Neural progenitor cell (in vitro differentiated cells): Measurements from ENCODE around the gene NIN. TPM values are rescaled to one million over a fixed set of nuclear protein-coding genes. Genes with fewer than 3 reads are reported as not detected.

Source experiments
- DNase-seq: peaks from one replicate; pipeline ENCODE4 v3.0.0-alpha.2; 2016; ENCODE audit warnings: low spot score
- H2AFZ ChIP-seq: fragments of 200-600 bp; sonication (generic); replicated peaks from 2 replicates; pipeline ENCODE4 v1.6.1; 2016; ENCODE audit warnings: antibody characterized with exemption
- H3F3A ChIP-seq: fragments of 200-600 bp; sonication (generic); 2 replicates; pipeline ENCODE4 v1.6.1; 2016; ENCODE audit warnings: antibody characterized with exemption, low read depth
- H3K27ac ChIP-seq: fragments of 200-600 bp; sonication (generic); 2 replicates; pipeline ENCODE4 v1.5.1; 2016; ENCODE audit warnings: mild to moderate bottlenecking
- H3K27me3 ChIP-seq: fragments of 200-600 bp; sonication (generic); 2 replicates; pipeline ENCODE4 v1.6.1; 2016; ENCODE audit warnings: mild to moderate bottlenecking, moderate library complexity
- H3K36me3 ChIP-seq: fragments of 200-600 bp; sonication (generic); 2 replicates; pipeline ENCODE4 v1.5.1; 2016
- H3K4me1 ChIP-seq: fragments of 200-600 bp; sonication (generic); 2 replicates; pipeline ENCODE4 v1.6.1; 2016; ENCODE audit warnings: mixed run types
- H3K4me2 ChIP-seq: fragments of 200-600 bp; sonication (generic); 2 replicates; pipeline ENCODE4 v1.6.1; 2016
- H3K4me3 ChIP-seq: fragments of 200-600 bp; sonication (generic); 2 replicates; pipeline ENCODE4 v1.5.1; 2016
- H3K79me2 ChIP-seq: fragments of 200-600 bp; sonication (generic); 2 replicates; pipeline ENCODE4 v1.6.1; 2016; ENCODE audit warnings: low read depth
- H3K9ac ChIP-seq: fragments of 200-600 bp; sonication (generic); 2 replicates; pipeline ENCODE4 v1.6.1; 2016
- H3K9me3 ChIP-seq: fragments of 200-600 bp; sonication (generic); 2 replicates; pipeline ENCODE4 v1.5.1; 2016; ENCODE audit warnings: low read depth
- H4K20me1 ChIP-seq: fragments of 200-600 bp; sonication (generic); 2 replicates; pipeline ENCODE4 v1.6.1; 2016; ENCODE audit warnings: low read depth
- H3K27ac Mint-ChIP-seq: 3 replicates; pipeline ENCODE4 v1.8.0; 2021; ENCODE audit warnings: mixed read lengths
- H3K27me3 Mint-ChIP-seq: 2 replicates; pipeline ENCODE4 v1.8.0; 2022; ENCODE audit warnings: low read depth, mild to moderate bottlenecking, inconsistent platforms, moderate library complexity, mixed read lengths; ENCODE audit not compliant: insufficient read depth
- H3K36me3 Mint-ChIP-seq: 3 replicates; pipeline ENCODE4 v1.8.0; 2021; ENCODE audit warnings: mixed read lengths
- H3K4me1 Mint-ChIP-seq: 3 replicates; pipeline ENCODE4 v1.8.0; 2021; ENCODE audit warnings: mixed read lengths
- H3K4me3 Mint-ChIP-seq: 3 replicates; pipeline ENCODE4 v1.8.0; 2021; ENCODE audit warnings: mild to moderate bottlenecking, moderate library complexity, mixed read lengths
- H3K9me3 Mint-ChIP-seq: 3 replicates; pipeline ENCODE4 v1.8.0; 2020; ENCODE audit warnings: mixed read lengths
- EZH2 ChIP-seq: fragments of 200-600 bp; sonication (generic); IDR thresholded peaks from 2 replicates; pipeline ENCODE4 v1.6.1; 2017; ENCODE audit warnings: antibody characterized with exemption, mild to moderate bottlenecking, moderate library complexity
- EZH2phosphoT487 ChIP-seq: fragments of 200-600 bp; sonication (generic); IDR thresholded peaks from 2 replicates; pipeline ENCODE4 v1.6.1; 2017; ENCODE audit warnings: antibody characterized with exemption
- total RNA-seq: library from RNA; depleted of rRNA; stranded (reverse); fragments of >200 nt; gene quantifications from 2 replicates; pipeline ENCODE4 v1.2.3, GENCODE V29; 2015; ENCODE audit warnings: low replicate concordance
- TF ChIP-seq, protein P1 (sequence below): fragments of 200-600 bp; sonication (generic); IDR thresholded peaks from 2 replicates; pipeline ENCODE4 v1.5.1; 2017; ENCODE audit warnings: antibody characterized with exemption, mild to moderate bottlenecking

The NIN gene
- total RNA-seq, 1 donor from 2014 or later = 49.0 TPM

DNA sequence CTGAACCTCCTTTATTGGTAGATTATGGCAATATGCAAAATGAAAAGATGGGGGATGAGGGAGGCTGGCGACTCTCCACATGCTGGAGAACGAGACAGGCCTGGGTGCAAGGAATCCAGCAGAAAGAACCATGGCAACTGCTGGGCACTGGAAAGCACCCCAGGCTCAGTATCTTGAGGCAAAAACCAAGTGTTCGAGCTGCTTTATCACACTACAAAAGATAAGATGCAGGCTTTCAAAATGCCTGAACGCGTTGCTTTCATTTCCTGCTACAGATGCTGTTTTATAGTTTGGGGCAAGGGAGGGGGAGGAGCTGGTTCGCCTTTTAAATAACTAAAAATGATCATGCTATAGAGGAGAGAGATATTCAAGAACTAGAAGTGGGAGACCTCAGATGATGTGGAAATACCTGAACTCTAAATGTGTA, 38.9 kb downstream of the NIN start:
- Histone ChIP-seq H3K27ac (no peak overlapping the region), H3K27me3 (no peaks in the 10 kb centered on the region), H3K9me3 (no peaks in the 10 kb centered on the region), H3K4me3 (no peak overlapping the region), H3K79me2 (peaks cover 28% of the 10 kb centered on the region), H4K20me1 (no peaks in the 10 kb centered on the region), H3K9ac (no peak overlapping the region), H3K36me3 (no peaks in the 10 kb centered on the region), H2AFZ (no peak overlapping the region), H3K4me2 (no peak overlapping the region), H3F3A (peaks cover 8% of the 10 kb centered on the region), H3K4me1 (peaks cover 40% of the 10 kb centered on the region)
- H3K27me3 Mint-ChIP-seq = peaks cover 2% of the 10 kb centered on the region
- H3K27ac Mint-ChIP-seq = no peak overlapping the region
- TF ChIP-seq, protein P1, sequence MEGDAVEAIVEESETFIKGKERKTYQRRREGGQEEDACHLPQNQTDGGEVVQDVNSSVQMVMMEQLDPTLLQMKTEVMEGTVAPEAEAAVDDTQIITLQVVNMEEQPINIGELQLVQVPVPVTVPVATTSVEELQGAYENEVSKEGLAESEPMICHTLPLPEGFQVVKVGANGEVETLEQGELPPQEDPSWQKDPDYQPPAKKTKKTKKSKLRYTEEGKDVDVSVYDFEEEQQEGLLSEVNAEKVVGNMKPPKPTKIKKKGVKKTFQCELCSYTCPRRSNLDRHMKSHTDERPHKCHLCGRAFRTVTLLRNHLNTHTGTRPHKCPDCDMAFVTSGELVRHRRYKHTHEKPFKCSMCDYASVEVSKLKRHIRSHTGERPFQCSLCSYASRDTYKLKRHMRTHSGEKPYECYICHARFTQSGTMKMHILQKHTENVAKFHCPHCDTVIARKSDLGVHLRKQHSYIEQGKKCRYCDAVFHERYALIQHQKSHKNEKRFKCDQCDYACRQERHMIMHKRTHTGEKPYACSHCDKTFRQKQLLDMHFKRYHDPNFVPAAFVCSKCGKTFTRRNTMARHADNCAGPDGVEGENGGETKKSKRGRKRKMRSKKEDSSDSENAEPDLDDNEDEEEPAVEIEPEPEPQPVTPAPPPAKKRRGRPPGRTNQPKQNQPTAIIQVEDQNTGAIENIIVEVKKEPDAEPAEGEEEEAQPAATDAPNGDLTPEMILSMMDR = no peak
- no peak for TF ChIP-seq EZH2
- TF ChIP-seq EZH2phosphoT487 = no peak
- H3K36me3 Mint-ChIP-seq = peaks cover 38% of the 10 kb centered on the region
- H3K4me3 Mint-ChIP-seq = no peak overlapping the region
- DNase-seq = no peak
- H3K4me1 Mint-ChIP-seq = peaks cover 43% of the 10 kb centered on the region
- H3K9me3 Mint-ChIP-seq = no peaks in the 10 kb centered on the region

DNA sequence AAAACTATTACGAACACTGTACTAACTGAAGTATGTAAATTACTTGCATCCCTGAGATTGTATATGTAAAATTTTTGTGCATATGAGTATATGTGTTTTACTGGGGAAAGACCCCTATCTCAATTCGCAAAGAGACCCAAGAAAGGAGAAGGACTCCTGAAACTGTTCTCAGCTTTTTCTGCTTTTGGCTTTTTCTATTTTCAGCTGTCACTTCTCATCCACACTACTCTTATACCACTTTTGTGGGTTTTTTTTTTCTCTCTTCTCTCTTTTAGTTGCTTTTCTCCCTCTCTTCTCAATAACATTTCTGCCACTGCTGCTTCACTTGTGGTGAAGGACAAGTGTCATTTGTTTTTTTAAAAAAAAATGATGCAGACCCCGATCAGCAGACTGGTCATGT, 39.8 kb downstream of the NIN start:
- no peak overlapping the region for H3K27ac Mint-ChIP-seq
- TF ChIP-seq EZH2 (no peak), EZH2phosphoT487 (no peak)
- TF ChIP-seq, protein P1 = no peak
- Histone ChIP-seq H3K4me1 (peaks cover 42% of the 10 kb centered on the region), H3F3A (peaks cover 15% of the 10 kb centered on the region), H3K4me2 (no peak overlapping the region), H3K4me3 (no peak overlapping the region), H3K27me3 (no peaks in the 10 kb centered on the region), H3K79me2 (peaks cover 21% of the 10 kb centered on the region), H3K36me3 (no peaks in the 10 kb centered on the region), H4K20me1 (no peaks in the 10 kb centered on the region), H2AFZ (no peak overlapping the region), H3K9ac (no peak overlapping the region), H3K9me3 (no peaks in the 10 kb centered on the region), H3K27ac (no peak overlapping the region)
- H3K4me1 Mint-ChIP-seq = peaks cover 44% of the 10 kb centered on the region
- H3K27me3 Mint-ChIP-seq = peaks cover 5% of the 10 kb centered on the region
- H3K36me3 Mint-ChIP-seq = peaks cover 38% of the 10 kb centered on the region
- no peak for DNase-seq
- H3K4me3 Mint-ChIP-seq = no peak overlapping the region
- H3K9me3 Mint-ChIP-seq = no peaks in the 10 kb centered on the region

DNA sequence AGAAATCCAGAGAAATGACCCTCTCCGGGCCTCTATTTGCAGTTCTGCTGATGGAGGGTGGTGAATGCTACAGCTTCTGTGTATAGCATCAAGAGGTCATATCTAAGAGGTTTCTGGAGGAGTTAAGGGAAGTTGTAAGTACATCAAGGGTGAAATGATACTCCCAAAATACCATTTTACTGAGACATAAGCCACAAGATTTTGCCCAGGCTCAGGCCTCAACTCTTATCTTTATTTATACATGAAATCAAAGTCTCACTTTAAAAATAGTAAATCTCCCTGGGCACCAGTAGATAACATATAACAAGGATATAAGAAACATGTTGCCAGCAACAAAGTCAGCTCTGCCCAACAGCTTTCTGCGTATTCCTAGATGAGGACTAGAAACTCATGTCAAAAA, 40.4 kb downstream of the NIN start:
- Histone ChIP-seq H4K20me1 (no peaks in the 10 kb centered on the region), H3K27me3 (no peaks in the 10 kb centered on the region), H3K36me3 (no peaks in the 10 kb centered on the region), H3K9ac (no peak overlapping the region), H3K27ac (no peak overlapping the region), H3F3A (peaks cover 21% of the 10 kb centered on the region), H3K4me2 (no peak overlapping the region), H2AFZ (no peak overlapping the region), H3K79me2 (peaks cover 15% of the 10 kb centered on the region), H3K9me3 (no peaks in the 10 kb centered on the region), H3K4me1 (peaks cover 44% of the 10 kb centered on the region), H3K4me3 (no peak overlapping the region)
- Mint-ChIP-seq H3K27me3 (peaks cover 6% of the 10 kb centered on the region), H3K9me3 (no peaks in the 10 kb centered on the region), H3K27ac (no peak overlapping the region), H3K36me3 (peaks cover 38% of the 10 kb centered on the region), H3K4me3 (no peak overlapping the region), H3K4me1 (peaks cover 46% of the 10 kb centered on the region)
- TF ChIP-seq, protein P1 = no peak
- TF ChIP-seq EZH2phosphoT487 = no peak
- TF ChIP-seq EZH2 = no peak
- DNase-seq = no peak
